Measurements from ENCODE around the gene PGBD5.
A peak's percentile ranks its signal among the peaks of the same experiment; 100 is the strongest.

The PGBD5 gene

GRCh38 chr1:230345139-230345885 is 80.8 kb downstream of the PGBD5 start:
- no peak for DNase-seq

GRCh38 chr1:230342699-230343098 is 83.4 kb downstream of the PGBD5 start:
- no peak for DNase-seq

GRCh38 chr1:230342019-230342418 is 84.1 kb downstream of the PGBD5 start:
- no peak for DNase-seq

- no peak for DNase-seq
These were observed 85.0 kb downstream of the PGBD5 start for GRCh38 chr1:230341162-230341546.

GRCh38 chr1:230340526-230341161 is 85.5 kb downstream of the PGBD5 start:
- no peak for DNase-seq

GRCh38 chr1:230339033-230339432 is 87.1 kb downstream of the PGBD5 start:
- DNase-seq: no peak

- no peak for DNase-seq
These were observed 88.9 kb downstream of the PGBD5 start for GRCh38 chr1:230337266-230337665.

- DNase-seq: peak; percentile 22
These were observed 90.1 kb downstream of the PGBD5 start for GRCh38 chr1:230335861-230336522.

- DNase-seq: no peak
These were observed 91.7 kb downstream of the PGBD5 start for GRCh38 chr1:230334447-230334837.

- DNase-seq: no peak
These were observed 92.3 kb downstream of the PGBD5 start for GRCh38 chr1:230333590-230334446.

- no peak for DNase-seq
These were observed 93.5 kb downstream of the PGBD5 start for GRCh38 chr1:230332575-230333066.

GRCh38 chr1:230332061-230332460 is 94.1 kb downstream of the PGBD5 start:
- no peak for DNase-seq

- DNase-seq: no peak
These were observed 96.0 kb downstream of the PGBD5 start for GRCh38 chr1:230330157-230330556.

- peak; percentile 15 for DNase-seq
These were observed 97.7 kb downstream of the PGBD5 start for GRCh38 chr1:230328342-230329015.

GRCh38 chr1:230327892-230328284 is 98.2 kb downstream of the PGBD5 start:
- DNase-seq: peak; percentile 9

GRCh38 chr1:230326971-230327891 is 98.9 kb downstream of the PGBD5 start:
- no peak for DNase-seq

- DNase-seq: no peak
These were observed 102.4 kb downstream of the PGBD5 start for GRCh38 chr1:230323686-230324085.

- no peak for DNase-seq
These were observed 103.1 kb downstream of the PGBD5 start for GRCh38 chr1:230322967-230323547.

GRCh38 chr1:230322421-230322756 is 103.7 kb downstream of the PGBD5 start:
- DNase-seq: no peak

- no peak for DNase-seq
These were observed 104.3 kb downstream of the PGBD5 start for GRCh38 chr1:230321741-230322420.

Measured in fibroblast of skin of right biceps (primary cell).